HepG2 (cell line): ENCODE measurements around the gene TJAP1. TPM values are rescaled to one million over a fixed set of nuclear protein-coding genes. Genes with fewer than 3 reads are reported as not detected.

Experiments
- ARNT ChIP-seq: fragments of 450-650 bp; IDR thresholded peaks from 2 replicates; pipeline ENCODE4 v1.6.1; 2017
- E2F1 ChIP-seq: sonication (generic); formaldehyde crosslinking; IDR thresholded peaks from 2 replicates; pipeline ENCODE4 v1.5.0; 2020; ENCODE audit warnings: missing genetic modification reagents
- EEA1 ChIP-seq: sonication (generic); formaldehyde crosslinking; IDR thresholded peaks from 2 replicates; pipeline ENCODE4 v1.5.1; 2020; ENCODE audit warnings: mild to moderate bottlenecking, missing genetic modification reagents, borderline replicate concordance
- FOXK1 ChIP-seq: sonication (generic); formaldehyde crosslinking; IDR thresholded peaks from 2 replicates; pipeline ENCODE4 v1.4.0; 2020; ENCODE audit warnings: low read depth, missing genetic modification reagents, borderline replicate concordance
- GTF2F1 ChIP-seq: fragments of 150-350 bp; IDR thresholded peaks from 2 replicates; pipeline ENCODE4 v1.6.1; 2014; ENCODE audit warnings: low read length
- IRF2 ChIP-seq: IDR thresholded peaks from 2 replicates; pipeline ENCODE4 v1.6.1; 2018; ENCODE audit warnings: missing genetic modification reagents, missing compliant biosample characterization
- IRF9 ChIP-seq: sonication (generic); formaldehyde crosslinking; IDR thresholded peaks from 2 replicates; pipeline ENCODE4 v1.8.0; 2022; ENCODE audit warnings: missing genetic modification reagents, mild to moderate bottlenecking, borderline replicate concordance
- MTA1 ChIP-seq: sonication (generic); formaldehyde crosslinking; IDR thresholded peaks from 2 replicates; pipeline ENCODE4 v1.4.0; 2020; ENCODE audit warnings: missing genetic modification reagents, mild to moderate bottlenecking, borderline replicate concordance
- PHF20 ChIP-seq: sonication (generic); formaldehyde crosslinking; IDR thresholded peaks from 2 replicates; pipeline ENCODE4 v1.5.0; 2020; ENCODE audit warnings: mild to moderate bottlenecking, missing genetic modification reagents
- PHF5A ChIP-seq: IDR thresholded peaks from one replicate; pipeline ENCODE4 v1.6.1; 2018; ENCODE audit warnings: low read depth, missing genetic modification reagents; ENCODE audit not compliant: unreplicated experiment
- PHF8 ChIP-seq: sonication (generic); formaldehyde crosslinking; IDR thresholded peaks from 2 replicates; pipeline ENCODE4 v1.5.0; 2020; ENCODE audit warnings: missing genetic modification reagents
- RBFOX2 ChIP-seq: fragments of 200-400 bp; formaldehyde crosslinking; IDR thresholded peaks from 2 replicates; pipeline ENCODE4 v1.6.1; 2017; ENCODE audit warnings: low read depth, mild to moderate bottlenecking, low read length
- TCF12 ChIP-seq, 2 experiments: fragments of 450-650 bp in 1 of 2; sonication (generic) in 1 of 2; formaldehyde crosslinking in 1 of 2; IDR thresholded peaks; 2 replicates each; pipeline versions ENCODE4 v1.6.1 to v1.8.0; 2017 to 2022; ENCODE audit warnings: antibody characterized with exemption in 1 of 2, mild to moderate bottlenecking in 1 of 2, missing genetic modification reagents in 1 of 2, moderate library complexity in 1 of 2
- TFAP4 ChIP-seq: sonication (generic); IDR thresholded peaks from 2 replicates; pipeline ENCODE4 v1.6.1; 2016; ENCODE audit warnings: low read depth, borderline replicate concordance
- TRIM22 ChIP-seq: fragments of 450-650 bp; IDR thresholded peaks from 2 replicates; pipeline ENCODE4 v1.6.1; 2017
- YEATS4 ChIP-seq: sonication (generic); formaldehyde crosslinking; IDR thresholded peaks from 2 replicates; pipeline ENCODE4 v1.4.0; 2020; ENCODE audit warnings: missing genetic modification reagents, borderline replicate concordance
- ZFP91 ChIP-seq: sonication (generic); formaldehyde crosslinking; IDR thresholded peaks from 2 replicates; pipeline ENCODE4 v1.9.0; 2022; ENCODE audit warnings: missing genetic modification reagents, mild to moderate bottlenecking, borderline replicate concordance
- ZIK1 ChIP-seq: sonication (generic); formaldehyde crosslinking; IDR thresholded peaks from 2 replicates; pipeline ENCODE4 v1.5.0; 2020; ENCODE audit warnings: mild to moderate bottlenecking, low read depth, missing genetic modification reagents, borderline replicate concordance
- ZNF333 ChIP-seq: sonication (generic); formaldehyde crosslinking; IDR thresholded peaks from 2 replicates; pipeline ENCODE4 v1.4.0; 2020; ENCODE audit warnings: mild to moderate bottlenecking, missing genetic modification reagents, borderline replicate concordance
- ZNF451 ChIP-seq: sonication (generic); formaldehyde crosslinking; IDR thresholded peaks from 2 replicates; pipeline ENCODE4 v1.5.0; 2020; ENCODE audit warnings: mild to moderate bottlenecking, missing genetic modification reagents
- ZNF747 ChIP-seq: sonication (generic); formaldehyde crosslinking; IDR thresholded peaks from 2 replicates; pipeline ENCODE4 v1.8.1; 2023; ENCODE audit warnings: missing genetic modification reagents, mild to moderate bottlenecking, borderline replicate concordance
- ZNF772 ChIP-seq: sonication (generic); formaldehyde crosslinking; IDR thresholded peaks from 2 replicates; pipeline ENCODE4 v1.5.0; 2020; ENCODE audit warnings: mild to moderate bottlenecking, missing genetic modification reagents
- ZSCAN25 ChIP-seq: sonication (generic); formaldehyde crosslinking; IDR thresholded peaks from 2 replicates; pipeline ENCODE4 v1.8.0; 2022; ENCODE audit warnings: mild to moderate bottlenecking, missing genetic modification reagents
- polyA plus RNA-seq, 8 experiments: library from polyadenylated mRNA; depleted of rRNA in 3 of 8; stranded (reverse) in 7 of 8; unstranded in 1 of 8; fragments of >200 nt; fragmentation: Illumina TruSeq in 4 of 8; extraction: Trizol in 4 of 8; gene quantifications; 2 replicates each; pipeline versions ENCODE4 v1.2.1 to v1.2.3, GENCODE V29; 2011 to 2016; ENCODE audit warnings: low read depth in 4 of 8, missing spikeins in 1 of 8, mixed read lengths in 1 of 8; ENCODE audit not compliant: insufficient read depth in 1 of 8
- total RNA-seq, 5 experiments: library from RNA; depleted of rRNA; stranded (reverse); fragments of >200 nt; fragmentation: Illumina TruSeq; extraction: Trizol; gene quantifications; 2 replicates each; pipeline ENCODE4 v1.2.3, GENCODE V29; 2016; ENCODE audit warnings: low read depth in 1 of 5

The TJAP1 gene
- total and polyA plus RNA-seq, 2 of the 13 experiments (the other 11 are each of a cell fraction or from before 2014, with no cell fraction given): 15.7 to 41.6 TPM

- TF ChIP-seq IRF2 (CRISPR knock-in tag) (peak; percentile 75; the same call in 1 of the 2 replicates), PHF8 (peak; percentile 99), IRF9 (CRISPR knock-in tag) (peak; percentile 59), ZNF772 (CRISPR knock-in tag) (peak; percentile 49), E2F1 (peak; percentile 86), GTF2F1 (peak; percentile 48; the same call in 1 of the 2 replicates), ZNF451 (no peak), EEA1 (CRISPR knock-in tag) (peak; percentile 62; the same call in 1 of the 2 replicates), ZNF747 (CRISPR knock-in tag) (peak; percentile 72), FOXK1 (peak; percentile 81; the same call in 1 of the 2 replicates), RBFOX2 (peak; percentile 88), PHF5A (no peak), ZSCAN25 (CRISPR knock-in tag) (peak; percentile 34; the same call in 1 of the 2 replicates), ZNF333 (CRISPR knock-in tag) (no peak; the same call in 1 of the 2 replicates), MTA1 (CRISPR knock-in tag) (peak; percentile 38; the same call in 1 of the 2 replicates), TRIM22 (no peak), PHF20 (CRISPR knock-in tag) (peak; percentile 94), TCF12 (IDR thresholded peaks at IDR 0.05) (no peak), TCF12 (CRISPR knock-in tag; IDR thresholded peaks at IDR 0.05) (no peak), ZIK1 (CRISPR knock-in tag) (0 out of 2 replicates have a peak, but pooled peaks have one; percentile 10), YEATS4 (peak; percentile 98), ZFP91 (CRISPR knock-in tag) (peak; percentile 92), ARNT (no peak), TFAP4 (no peak)
These were observed 39.5 kb downstream of the TJAP1 start, which contains the start of the genes POLR1C and YIPF3 (continued) for GRCh38 chr6:43516697-43517504.
